ENCODE data around the gene CTTNBP2NL.

GRCh38 chr1:112410673-112411072 lies 14.7 kb downstream of the CTTNBP2NL start:
- TF ChIP-seq CTCF (conservative IDR thresholded peaks at IDR 0.05) (no peak), EZH2 (IDR thresholded peaks at IDR 0.05; ENCODE audit: low read depth) (no peak)

Data from PC-9 (cell line).